Endothelial cell of umbilical vein (primary cell): Measurements from ENCODE around the gene CDK18. TPM values are rescaled to one million over a fixed set of nuclear protein-coding genes. Genes with fewer than 3 reads are reported as not detected.

ENCODE experiments used
- BruUV-seq: library from RNA; stranded (reverse); fragments of 400-500 nt; replicated peaks from 2 replicates; lab custom pipeline; 2021; lab: Mats Ljungman, UMichigan
- CTCF ChIA-PET: fragments of 300-600, 350-600 bp; sonication (Branson Sonifier 250); formaldehyde crosslinking; loops from one replicate; lab custom pipeline; 2021; ENCODE audit warnings: antibody characterized with exemption, inconsistent platforms; lab: Charles Lee
- POLR2A ChIA-PET: fragments of 300-600, 350-600 bp; sonication (Branson Sonifier 250); formaldehyde crosslinking; loops from one replicate; lab custom pipeline; 2021; ENCODE audit warnings: antibody characterized with exemption, inconsistent platforms; lab: Charles Lee
- DNase-seq: peaks from one replicate; pipeline ENCODE4 v3.0.0-alpha.2; 2011; ENCODE audit warnings: low read depth, low spot score
- FAIRE-seq: peaks from 2 replicates; lab custom pipeline; 2011; peaks lifted over from hg19 to GRCh38; lab: Jason Lieb, UNC
- H2AFZ ChIP-seq: 2 replicates; pipeline ENCODE4 v1.6.0; 2012; ENCODE audit warnings: low read depth, low read length, control low read depth, inconsistent platforms
- H3K27ac ChIP-seq: 2 replicates; pipeline ENCODE4 v1.5.1; 2011; ENCODE audit warnings: low read depth, mild to moderate bottlenecking, control low read depth, low read length, moderate library complexity; ENCODE audit not compliant: insufficient read depth
- H3K27me3 ChIP-seq, 2 experiments: 2 replicates each; pipeline versions ENCODE4 v1.6.0 to v1.6.1; 2011; ENCODE audit warnings: low read length in 2 of 2, mixed read lengths in 1 of 2; ENCODE audit not compliant: control insufficient read depth in 2 of 2, insufficient read depth in 2 of 2
- H3K36me3 ChIP-seq, 2 experiments: 2 replicates in 1 of 2; 3 replicates in 1 of 2; pipeline ENCODE4 v1.5.1; 2011; ENCODE audit warnings: low read length in 2 of 2, mild to moderate bottlenecking in 1 of 2, moderate library complexity in 1 of 2; ENCODE audit not compliant: control insufficient read depth in 2 of 2, insufficient read depth in 2 of 2; ENCODE audit errors: extremely low read depth in 1 of 2
- H3K4me1 ChIP-seq: 3 replicates; pipeline ENCODE4 v1.5.1; 2011; ENCODE audit warnings: mild to moderate bottlenecking, low read length; ENCODE audit not compliant: control insufficient read depth, insufficient read depth; ENCODE audit errors: extremely low read depth
- H3K4me2 ChIP-seq: 2 replicates; pipeline ENCODE4 v1.6.1; 2011; ENCODE audit warnings: low read length, control low read depth, mixed read lengths; ENCODE audit not compliant: insufficient read depth
- H3K4me3 ChIP-seq, 3 experiments: fragments of 200-600 bp in 1 of 3; sonication (generic), shearing (Covaris generic) in 1 of 3; replicated peaks in 1 of 3; 2 replicates each; pipeline ENCODE4 v1.5.1; 2011 to 2016; ENCODE audit warnings: control low read depth in 3 of 3, low read length in 3 of 3, mild to moderate bottlenecking in 2 of 3, inconsistent platforms in 1 of 3, low read depth in 1 of 3, moderate library complexity in 1 of 3; ENCODE audit not compliant: insufficient read depth in 1 of 3
- H3K79me2 ChIP-seq: 2 replicates; pipeline ENCODE4 v1.6.0; 2012; ENCODE audit warnings: low read length, inconsistent platforms; ENCODE audit not compliant: control insufficient read depth, insufficient read depth
- H3K9ac ChIP-seq: replicated peaks from 2 replicates; pipeline ENCODE3; 2011; ENCODE audit warnings: low read length, control low read depth; ENCODE audit not compliant: insufficient read depth; ENCODE audit errors: extremely low read depth
- H3K9me1 ChIP-seq: replicated peaks from 3 replicates; pipeline ENCODE4 v1.6.0; 2011; ENCODE audit warnings: mild to moderate bottlenecking, low read length; ENCODE audit not compliant: control insufficient read depth, insufficient read depth; ENCODE audit errors: extremely low read depth
- H3K9me3 ChIP-seq: replicated peaks from 2 replicates; pipeline ENCODE4 v1.5.1; 2012; ENCODE audit warnings: low read length, inconsistent platforms; ENCODE audit not compliant: control insufficient read depth, insufficient read depth
- H4K20me1 ChIP-seq: replicated peaks from 2 replicates; pipeline ENCODE3; 2011; ENCODE audit warnings: mild to moderate bottlenecking, low read length; ENCODE audit not compliant: control insufficient read depth, insufficient read depth; ENCODE audit errors: extremely low read depth
- EZH2 ChIP-seq: IDR thresholded peaks from 2 replicates; pipeline ENCODE4 v1.6.1; 2012; ENCODE audit warnings: borderline replicate concordance, low read depth, mild to moderate bottlenecking, moderate library complexity, low read length, inconsistent platforms; ENCODE audit not compliant: severe bottlenecking
- FOS ChIP-seq: IDR thresholded peaks from 2 replicates; pipeline ENCODE4 v1.6.1; 2011; ENCODE audit warnings: mild to moderate bottlenecking, low read length, moderate library complexity, borderline replicate concordance; ENCODE audit not compliant: insufficient read depth
- GATA2 ChIP-seq: IDR thresholded peaks from 2 replicates; pipeline ENCODE4 v1.7.0; 2011; ENCODE audit warnings: low read depth, mild to moderate bottlenecking, moderate library complexity, mixed read lengths, low read length; ENCODE audit not compliant: insufficient read length, insufficient read depth
- JUN ChIP-seq: IDR thresholded peaks from 2 replicates; pipeline ENCODE4 v1.6.1; 2011; ENCODE audit warnings: borderline replicate concordance, low read depth; ENCODE audit not compliant: insufficient read length, insufficient read depth
- MYC ChIP-seq: IDR thresholded peaks from one replicate; pipeline ENCODE4 v1.6.1; 2011; ENCODE audit warnings: mild to moderate bottlenecking, low read depth, low read length
- POLR2A ChIP-seq: IDR thresholded peaks from 2 replicates; pipeline ENCODE4 v1.6.1; 2012; ENCODE audit warnings: low read depth, mild to moderate bottlenecking, control low read depth, low read length
- POLR2AphosphoS5 ChIP-seq: IDR thresholded peaks from 2 replicates; pipeline ENCODE4 v1.6.1; 2012; ENCODE audit warnings: low read depth, mild to moderate bottlenecking, control low read depth, low read length, moderate library complexity; ENCODE audit not compliant: insufficient read depth
- dilution Hi-C: fragments of 300-500 bp; cut with MboI; formaldehyde crosslinking; loops from one replicate; pipeline ENCODE4 v1.15.0; 2019; ENCODE audit warnings: low sequenced_read_pairs; ENCODE audit not compliant: extremely low pct_ligation_motif_present
- intact Hi-C: fragments of 100-400 bp; cut with micrococcal nuclease; formaldehyde crosslinking; loops from one replicate; pipeline ENCODE4 v1.10.0; 2022
- polyA plus RNA-seq, 4 experiments: library from polyadenylated mRNA; depleted of rRNA in 3 of 4; stranded (reverse) in 3 of 4; unstranded in 1 of 4; fragments of >200 nt; gene quantifications; 2 replicates each; pipeline versions ENCODE4 v1.2.1 to v1.2.3, GENCODE V29; 2011 to 2012; ENCODE audit warnings: missing spikeins in 1 of 4
- total RNA-seq: library from RNA; stranded (reverse); gene quantifications from 2 replicates; pipeline ENCODE4 v1.2.3, GENCODE V29; 2021
- TF ChIP-seq, protein P1 (sequence below), 2 donors: IDR thresholded peaks; 1 replicate in 1 of 2; 2 replicates in 1 of 2; pipeline ENCODE4 v1.5.1; 2011; ENCODE audit warnings: low read length in 2 of 2, mild to moderate bottlenecking in 2 of 2, moderate library complexity in 2 of 2, control low read depth in 1 of 2, inconsistent platforms in 1 of 2, low read depth in 1 of 2; ENCODE audit not compliant: insufficient read depth in 1 of 2; ENCODE audit errors: extremely low read depth in 1 of 2
- TF ChIP-seq, protein P2 (sequence below): IDR thresholded peaks from 2 replicates; pipeline ENCODE4 v1.6.1; 2011; ENCODE audit not compliant: insufficient read depth, insufficient read length

Gene CDK18
- total and polyA plus RNA-seq, 2 donors (not counting 3 experiments of a cell fraction or from before 2014, with no cell fraction given), result 0.17 to 1.2 TPM

DNA sequence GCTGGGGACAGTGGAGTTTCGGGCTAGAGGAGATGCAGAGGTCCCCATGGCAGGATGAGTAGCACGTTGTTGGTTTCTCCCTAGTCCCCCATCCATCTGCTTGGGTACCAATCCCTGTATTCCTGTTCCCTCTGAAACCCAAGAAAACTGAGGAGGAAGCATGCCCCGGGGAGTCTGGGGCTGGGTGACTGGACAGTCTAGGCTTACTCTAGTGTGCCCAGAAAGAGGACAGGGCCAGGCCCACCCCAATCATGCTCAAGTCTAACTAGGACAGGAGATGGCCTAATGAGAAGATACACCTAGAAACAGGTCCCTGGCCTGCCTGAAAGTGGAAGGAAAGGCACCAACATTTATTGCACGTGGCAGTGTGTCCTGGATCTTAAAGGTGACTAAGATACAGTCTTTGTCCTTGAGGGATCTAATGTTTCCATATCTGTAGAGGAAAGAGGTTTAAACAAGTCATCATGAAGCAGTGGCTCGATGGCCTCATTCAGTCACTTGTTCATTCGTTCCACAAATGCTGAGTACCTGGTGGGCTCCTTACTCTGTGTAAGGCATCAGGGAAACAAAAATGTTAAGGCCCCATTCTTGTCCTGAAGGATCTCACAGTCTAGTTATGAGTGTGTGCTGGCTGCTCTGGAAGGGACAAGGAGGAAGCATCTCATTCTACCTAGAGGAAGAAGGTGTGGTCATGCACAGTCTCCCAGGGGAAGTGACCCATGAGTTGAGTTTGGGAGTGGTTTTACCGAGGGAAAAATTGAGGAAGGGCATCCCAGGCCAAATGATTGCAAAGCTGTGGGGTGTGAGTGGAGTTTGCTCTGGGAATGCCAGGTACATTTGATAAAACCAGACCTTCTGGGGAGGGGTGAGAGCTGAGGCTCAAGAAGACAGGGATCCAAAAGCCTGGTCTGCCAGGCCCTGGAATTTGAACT is 10.0 kb downstream of the CDK18 start:
- Histone ChIP-seq H3K4me3 (no peak overlapping the region), H3K36me3 (no peaks in the 10 kb centered on the region), H4K20me1 (no peaks in the 10 kb centered on the region), H3K4me2 (no peak overlapping the region), H3K79me2 (no peaks in the 10 kb centered on the region), H3K27ac (no peak overlapping the region), H3K27me3 (peaks cover 2 to 4% of the 10 kb centered on the region in 2 experiments), H2AFZ (no peak overlapping the region), H3K4me1 (no peaks in the 10 kb centered on the region), H3K9me1 (no peaks in the 10 kb centered on the region), H3K9ac (no peak overlapping the region), H3K9me3 (no peaks in the 10 kb centered on the region)
- DNase-seq (no peak), FAIRE-seq (no peak)
- CTCF ChIA-PET, result interaction anchor here (0.7 to 2.9 kb wide), 5 partner anchors 10 to 160 kb away, joined by 3 to 18 read pairs (median 11); no protein-coding TSS in a partner anchor
- no TSS peak for BruUV-seq
- POLR2A ChIA-PET, result no interaction called here
- no peak for TF ChIP-seq MYC
- TF ChIP-seq, protein P1, sequence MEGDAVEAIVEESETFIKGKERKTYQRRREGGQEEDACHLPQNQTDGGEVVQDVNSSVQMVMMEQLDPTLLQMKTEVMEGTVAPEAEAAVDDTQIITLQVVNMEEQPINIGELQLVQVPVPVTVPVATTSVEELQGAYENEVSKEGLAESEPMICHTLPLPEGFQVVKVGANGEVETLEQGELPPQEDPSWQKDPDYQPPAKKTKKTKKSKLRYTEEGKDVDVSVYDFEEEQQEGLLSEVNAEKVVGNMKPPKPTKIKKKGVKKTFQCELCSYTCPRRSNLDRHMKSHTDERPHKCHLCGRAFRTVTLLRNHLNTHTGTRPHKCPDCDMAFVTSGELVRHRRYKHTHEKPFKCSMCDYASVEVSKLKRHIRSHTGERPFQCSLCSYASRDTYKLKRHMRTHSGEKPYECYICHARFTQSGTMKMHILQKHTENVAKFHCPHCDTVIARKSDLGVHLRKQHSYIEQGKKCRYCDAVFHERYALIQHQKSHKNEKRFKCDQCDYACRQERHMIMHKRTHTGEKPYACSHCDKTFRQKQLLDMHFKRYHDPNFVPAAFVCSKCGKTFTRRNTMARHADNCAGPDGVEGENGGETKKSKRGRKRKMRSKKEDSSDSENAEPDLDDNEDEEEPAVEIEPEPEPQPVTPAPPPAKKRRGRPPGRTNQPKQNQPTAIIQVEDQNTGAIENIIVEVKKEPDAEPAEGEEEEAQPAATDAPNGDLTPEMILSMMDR (IDR thresholded peaks at IDR 0.05; ENCODE audit: extremely low read depth in 1 of 2, insufficient read depth in 1 of 2, low read depth in 1 of 2, low read length in 2 of 2), result no peak
- TF ChIP-seq POLR2AphosphoS5, result no peak
- TF ChIP-seq, protein P2, sequence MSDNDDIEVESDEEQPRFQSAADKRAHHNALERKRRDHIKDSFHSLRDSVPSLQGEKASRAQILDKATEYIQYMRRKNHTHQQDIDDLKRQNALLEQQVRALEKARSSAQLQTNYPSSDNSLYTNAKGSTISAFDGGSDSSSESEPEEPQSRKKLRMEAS, result no peak
- no peak for TF ChIP-seq POLR2A
- TF ChIP-seq JUN, result no peak
- no peak for TF ChIP-seq GATA2
- no peak for TF ChIP-seq FOS
- TF ChIP-seq EZH2, result no peak
- intact Hi-C loops, result no loop called here
- dilution Hi-C loops, result no loop called here
